ENCODE results near the gene DRAM1. TPM values are rescaled to one million over a fixed set of nuclear protein-coding genes. Genes with fewer than 3 reads are reported as not detected.

Gene DRAM1
- total and polyA plus RNA-seq, 9 of the 15 experiments (the other 6 are each of a cell fraction or from before 2014, with no cell fraction given): 1.4 to 4.3 (median 2.7) TPM

DNA sequence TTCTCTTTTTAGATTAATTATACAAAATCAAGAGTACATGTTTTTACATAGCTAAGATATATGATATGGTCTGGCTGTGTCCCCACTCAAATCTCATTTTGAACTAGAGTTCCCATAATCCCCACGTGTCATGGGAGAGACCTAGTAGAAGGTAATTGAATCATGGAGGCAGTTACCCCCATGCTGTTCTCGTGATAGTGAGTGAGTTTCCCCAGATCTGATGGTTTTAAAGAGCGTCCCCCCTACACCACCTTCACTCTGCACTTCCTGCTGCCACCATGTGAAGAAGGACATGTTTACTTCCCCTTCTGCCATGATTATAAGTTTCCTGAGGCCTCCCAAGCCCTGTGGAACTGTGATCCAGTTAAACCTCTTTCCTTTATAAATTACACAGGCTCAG lies 21.4 kb upstream of the DRAM1 start (continued):
- TF ChIP-seq SIN3B (IDR thresholded peaks at IDR 0.05; ENCODE audit: low read depth) (no peak), L3MBTL2 (IDR thresholded peaks at IDR 0.05) (peak; percentile 23; the same call in 1 of the 2 replicates), PRPF4 (IDR thresholded peaks at IDR 0.05; ENCODE audit: insufficient read depth, low read depth, low read length, poor library complexity, severe bottlenecking) (no peak), ARID4B (CRISPR knock-in tag; IDR thresholded peaks at IDR 0.05) (no peak), NFYB (IDR thresholded peaks at IDR 0.05; ENCODE audit: extremely low read depth, insufficient read length) (no peak), NONO (IDR thresholded peaks at IDR 0.05; ENCODE audit: low read depth in 2 of 2, low read length in 1 of 2) (no peak), DMBX1 (CRISPR knock-in tag; IDR thresholded peaks at IDR 0.05; ENCODE audit: borderline replicate concordance) (peak; percentile 73), ZNF639 (CRISPR knock-in tag; conservative IDR thresholded peaks at IDR 0.05 in 1 of 2, IDR thresholded peaks at IDR 0.05 in 1 of 2) (peak in 1 of 2 experiments; percentile 45; a peak in 1 of 4 replicates), POLR2G (IDR thresholded peaks at IDR 0.05; ENCODE audit: low read depth, low read length) (no peak), ZNF592 (IDR thresholded peaks at IDR 0.05) (peak; percentile 74), NR2C1 (IDR thresholded peaks at IDR 0.05) (no peak), NR2C1 (tag; IDR thresholded peaks at IDR 0.05) (peak; percentile 51; the same call in 1 of the 2 replicates), ZNF766 (CRISPR knock-in tag; conservative IDR thresholded peaks at IDR 0.05) (peak; percentile 91), ZNF253 (CRISPR knock-in tag; conservative IDR thresholded peaks at IDR 0.05) (no peak), TRIM24 (IDR thresholded peaks at IDR 0.05) (0 out of 4 replicates have a peak, but pooled peaks of 1 of the 2 experiments have one; percentile 15)
- TF ChIP-seq, protein P1, sequence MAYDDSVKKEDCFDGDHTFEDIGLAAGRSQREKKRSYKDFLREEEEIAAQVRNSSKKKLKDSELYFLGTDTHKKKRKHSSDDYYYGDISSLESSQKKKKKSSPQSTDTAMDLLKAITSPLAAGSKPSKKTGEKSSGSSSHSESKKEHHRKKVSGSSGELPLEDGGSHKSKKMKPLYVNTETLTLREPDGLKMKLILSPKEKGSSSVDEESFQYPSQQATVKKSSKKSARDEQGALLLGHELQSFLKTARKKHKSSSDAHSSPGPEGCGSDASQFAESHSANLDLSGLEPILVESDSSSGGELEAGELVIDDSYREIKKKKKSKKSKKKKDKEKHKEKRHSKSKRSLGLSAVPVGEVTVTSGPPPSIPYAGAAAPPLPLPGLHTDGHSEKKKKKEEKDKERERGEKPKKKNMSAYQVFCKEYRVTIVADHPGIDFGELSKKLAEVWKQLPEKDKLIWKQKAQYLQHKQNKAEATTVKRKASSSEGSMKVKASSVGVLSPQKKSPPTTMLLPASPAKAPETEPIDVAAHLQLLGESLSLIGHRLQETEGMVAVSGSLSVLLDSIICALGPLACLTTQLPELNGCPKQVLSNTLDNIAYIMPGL (CRISPR knock-in tag; IDR thresholded peaks at IDR 0.05): no peak

All from K562 (cell line).